HepG2 (cell line): ENCODE data around the gene MICOS13. TPM values are rescaled to one million over a fixed set of nuclear protein-coding genes. Genes with fewer than 3 reads are reported as not detected.
A peak's percentile ranks its signal among the peaks of the same experiment; 100 is the strongest.

Experiments used
- RBFOX2 ChIP-seq: fragments of 200-400 bp; formaldehyde crosslinking; IDR thresholded peaks from 2 replicates; pipeline ENCODE4 v1.6.1; 2017; ENCODE audit warnings: low read depth, mild to moderate bottlenecking, low read length
- ZBTB33 ChIP-seq: sonication (generic); formaldehyde crosslinking; IDR thresholded peaks from 2 replicates; pipeline ENCODE4 v1.4.0; 2020; ENCODE audit warnings: missing genetic modification reagents
- polyA plus RNA-seq, 8 experiments: library from polyadenylated mRNA; depleted of rRNA in 3 of 8; stranded (reverse) in 7 of 8; unstranded in 1 of 8; fragments of >200 nt; fragmentation: Illumina TruSeq in 4 of 8; extraction: Trizol in 4 of 8; gene quantifications; 2 replicates each; pipeline versions ENCODE4 v1.2.1 to v1.2.3, GENCODE V29; 2011 to 2016; ENCODE audit warnings: low read depth in 4 of 8, missing spikeins in 1 of 8, mixed read lengths in 1 of 8; ENCODE audit not compliant: insufficient read depth in 1 of 8
- total RNA-seq, 5 experiments: library from RNA; depleted of rRNA; stranded (reverse); fragments of >200 nt; fragmentation: Illumina TruSeq; extraction: Trizol; gene quantifications; 2 replicates each; pipeline ENCODE4 v1.2.3, GENCODE V29; 2016; ENCODE audit warnings: low read depth in 1 of 5
- TF ChIP-seq, protein P1 (sequence below): sonication (generic); formaldehyde crosslinking; IDR thresholded peaks from 2 replicates; pipeline ENCODE4 v1.4.0; 2020; ENCODE audit warnings: mild to moderate bottlenecking, missing genetic modification reagents

The MICOS13 gene
- total and polyA plus RNA-seq, 2 of the 13 experiments (the other 11 are each of a cell fraction or from before 2014, with no cell fraction given) = 28.8 to 35.4 TPM

GRCh38 chr19:5691822-5692722 lies 11.8 kb upstream of the MICOS13 start (continued):
- TF ChIP-seq, protein P1, sequence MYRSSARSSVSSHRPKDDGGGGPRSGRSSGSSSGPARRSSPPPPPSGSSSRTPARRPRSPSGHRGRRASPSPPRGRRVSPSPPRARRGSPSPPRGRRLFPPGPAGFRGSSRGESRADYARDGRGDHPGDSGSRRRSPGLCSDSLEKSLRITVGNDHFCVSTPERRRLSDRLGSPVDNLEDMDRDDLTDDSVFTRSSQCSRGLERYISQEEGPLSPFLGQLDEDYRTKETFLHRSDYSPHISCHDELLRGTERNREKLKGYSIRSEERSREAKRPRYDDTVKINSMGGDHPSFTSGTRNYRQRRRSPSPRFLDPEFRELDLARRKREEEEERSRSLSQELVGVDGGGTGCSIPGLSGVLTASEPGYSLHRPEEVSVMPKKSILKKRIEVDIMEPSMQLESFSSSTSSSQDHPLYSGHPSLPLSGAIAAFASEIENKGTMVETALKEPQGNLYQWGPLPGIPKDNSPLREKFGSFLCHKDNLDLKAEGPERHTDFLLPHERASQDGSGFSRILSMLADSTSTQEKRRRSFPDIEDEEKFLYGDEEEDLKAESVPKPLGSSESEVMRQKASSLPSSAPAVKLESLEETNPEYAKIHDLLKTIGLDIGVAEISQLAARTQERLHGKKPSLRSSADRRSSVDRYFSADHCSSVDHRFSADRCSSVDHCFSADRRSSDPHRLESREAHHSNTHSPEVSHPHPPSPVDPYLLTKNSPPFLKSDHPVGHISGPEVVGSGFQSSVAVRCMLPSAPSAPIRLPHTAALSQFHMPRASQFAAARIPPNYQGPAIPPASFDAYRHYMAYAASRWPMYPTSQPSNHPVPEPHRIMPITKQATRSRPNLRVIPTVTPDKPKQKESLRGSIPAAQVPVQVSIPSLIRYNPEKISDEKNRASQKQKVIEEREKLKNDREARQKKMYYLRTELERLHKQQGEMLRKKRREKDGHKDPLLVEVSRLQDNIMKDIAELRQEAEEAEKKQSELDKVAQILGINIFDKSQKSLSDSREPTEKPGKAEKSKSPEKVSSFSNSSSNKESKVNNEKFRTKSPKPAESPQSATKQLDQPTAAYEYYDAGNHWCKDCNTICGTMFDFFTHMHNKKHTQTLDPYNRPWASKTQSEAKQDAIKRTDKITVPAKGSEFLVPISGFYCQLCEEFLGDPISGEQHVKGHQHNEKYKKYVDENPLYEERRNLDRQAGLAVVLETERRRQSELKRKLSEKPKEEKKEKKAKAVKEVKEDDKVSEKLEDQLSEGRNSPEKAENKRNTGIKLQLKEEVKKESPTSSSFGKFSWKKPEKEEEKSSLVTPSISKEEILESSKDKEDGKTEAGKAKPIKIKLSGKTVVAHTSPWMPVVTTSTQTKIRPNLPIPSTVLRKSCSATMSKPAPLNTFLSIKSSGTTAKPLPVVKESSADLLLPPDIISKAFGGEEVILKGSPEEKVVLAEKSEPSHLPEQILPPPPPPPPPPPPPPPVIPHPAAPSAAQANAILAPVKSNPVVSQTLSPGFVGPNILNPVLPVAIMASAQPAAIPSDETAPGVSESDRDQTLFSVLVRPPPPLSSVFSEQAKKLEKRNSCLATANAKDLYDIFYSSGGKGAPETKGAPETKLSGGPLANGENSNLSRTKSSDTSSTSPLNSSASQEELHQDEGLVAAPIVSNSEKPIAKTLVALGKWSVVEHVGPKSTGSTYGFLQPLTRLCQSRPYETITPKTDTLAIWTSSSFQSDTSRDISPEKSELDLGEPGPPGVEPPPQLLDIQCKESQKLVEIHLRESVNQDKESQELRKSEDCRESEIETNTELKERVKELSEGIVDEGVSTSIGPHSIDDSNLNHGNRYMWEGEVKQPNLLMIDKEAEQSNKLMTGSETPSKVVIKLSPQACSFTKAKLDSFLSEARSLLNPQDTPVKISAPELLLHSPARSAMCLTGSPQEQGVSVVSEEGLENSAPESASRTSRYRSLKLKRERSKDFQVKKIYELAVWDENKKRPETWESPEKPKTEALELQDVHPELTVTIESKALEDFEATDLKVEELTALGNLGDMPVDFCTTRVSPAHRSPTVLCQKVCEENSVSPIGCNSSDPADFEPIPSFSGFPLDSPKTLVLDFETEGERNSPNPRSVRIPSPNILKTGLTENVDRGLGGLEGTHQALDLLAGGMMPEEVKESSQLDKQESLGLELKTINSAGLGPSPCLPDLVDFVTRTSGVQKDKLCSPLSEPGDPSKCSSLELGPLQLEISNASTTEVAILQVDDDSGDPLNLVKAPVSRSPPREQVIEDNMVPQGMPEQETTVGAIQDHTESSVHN (CRISPR knock-in tag) = 0 out of 2 replicates have a peak, but pooled peaks have one; percentile 19
- peak; percentile 93 for TF ChIP-seq RBFOX2
- peak; percentile 81 for TF ChIP-seq ZBTB33 (CRISPR knock-in tag)
